ENCODE measurements around the gene NFIX. TPM values are rescaled to one million over a fixed set of nuclear protein-coding genes. Genes with fewer than 3 reads are reported as not detected.
A peak's percentile ranks its signal among the peaks of the same experiment; 100 is the strongest.

NFIX gene
- total and polyA plus RNA-seq, 7 donors, result 10.6 to 104 (median 44.1) TPM

DNA sequence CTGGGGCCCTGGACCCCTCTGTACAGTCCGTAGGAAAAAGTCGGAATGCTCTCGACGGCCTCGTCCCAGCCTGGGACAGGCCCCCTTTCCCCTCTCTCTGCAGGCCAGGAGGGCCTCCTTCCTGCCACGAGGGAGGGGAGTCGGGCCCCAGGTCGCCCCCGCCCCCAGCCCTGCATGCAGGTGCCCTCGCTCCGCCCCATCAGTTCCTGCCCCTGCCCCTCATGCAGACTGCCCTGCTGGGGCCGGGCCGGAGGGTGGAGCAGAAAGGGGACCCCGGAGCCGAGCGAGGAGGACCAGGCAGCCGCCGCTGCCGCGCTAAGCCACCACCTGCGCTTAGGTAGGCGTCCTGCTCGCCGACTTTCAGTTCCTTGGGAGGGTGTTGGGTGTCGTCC, 100.1 kb downstream of the NFIX start:
- Histone ChIP-seq H3K9me3 (no peaks in the 10 kb centered on the region), H3K4me1 (peaks cover 0 to 92% (median 84%) of the 10 kb centered on the region in 4 donors), H3K36me3 (peaks cover 0 to 19% (median 5%) of the 10 kb centered on the region in 4 donors), H3K4me3 (peak overlapping the region in 3 of 4 donors; percentile 14 to 50 (median 17)), H3K27me3 (no peaks in the 10 kb centered on the region), H3K27ac (peak overlapping the region; percentile 81 to 95 (median 86))
- WGBS, 2 donors, result 46 to 80% methylated on average over 25 of the region's 25 CpGs
- no peak for TF ChIP-seq EP300 (IDR thresholded peaks at IDR 0.05)
- TF ChIP-seq POLR2AphosphoS5 (IDR thresholded peaks at IDR 0.05), result peak in 1 of 4 donors; percentile 4
- intact Hi-C loops (cut with DNase I), result no loop called here
- DNase-seq, result no peak

GRCh38 chr19:13095934-13096927, 101.0 kb downstream of the NFIX start:
- no peaks in the 10 kb centered on the region for H3K27me3 ChIP-seq
- no peak for TF ChIP-seq POLR2AphosphoS5 (IDR thresholded peaks at IDR 0.05)
- TF ChIP-seq, protein P1, sequence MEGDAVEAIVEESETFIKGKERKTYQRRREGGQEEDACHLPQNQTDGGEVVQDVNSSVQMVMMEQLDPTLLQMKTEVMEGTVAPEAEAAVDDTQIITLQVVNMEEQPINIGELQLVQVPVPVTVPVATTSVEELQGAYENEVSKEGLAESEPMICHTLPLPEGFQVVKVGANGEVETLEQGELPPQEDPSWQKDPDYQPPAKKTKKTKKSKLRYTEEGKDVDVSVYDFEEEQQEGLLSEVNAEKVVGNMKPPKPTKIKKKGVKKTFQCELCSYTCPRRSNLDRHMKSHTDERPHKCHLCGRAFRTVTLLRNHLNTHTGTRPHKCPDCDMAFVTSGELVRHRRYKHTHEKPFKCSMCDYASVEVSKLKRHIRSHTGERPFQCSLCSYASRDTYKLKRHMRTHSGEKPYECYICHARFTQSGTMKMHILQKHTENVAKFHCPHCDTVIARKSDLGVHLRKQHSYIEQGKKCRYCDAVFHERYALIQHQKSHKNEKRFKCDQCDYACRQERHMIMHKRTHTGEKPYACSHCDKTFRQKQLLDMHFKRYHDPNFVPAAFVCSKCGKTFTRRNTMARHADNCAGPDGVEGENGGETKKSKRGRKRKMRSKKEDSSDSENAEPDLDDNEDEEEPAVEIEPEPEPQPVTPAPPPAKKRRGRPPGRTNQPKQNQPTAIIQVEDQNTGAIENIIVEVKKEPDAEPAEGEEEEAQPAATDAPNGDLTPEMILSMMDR (IDR thresholded peaks at IDR 0.05), result peak in 2 of 4 experiments; percentile 18 to 25
- no peaks in the 10 kb centered on the region for H3K9me3 ChIP-seq
- H3K27ac ChIP-seq, result peak overlapping the region; percentile 81 to 95 (median 86)
- H3K36me3 ChIP-seq, result peaks cover 0 to 15% (median 5%) of the 10 kb centered on the region in 4 donors
- intact Hi-C loops (cut with DNase I), result no loop called here
- H3K4me1 ChIP-seq, result peaks cover 0 to 90% (median 79%) of the 10 kb centered on the region in 4 donors
- peak; percentile 77 for DNase-seq
- H3K4me3 ChIP-seq, result peak overlapping the region in 3 of 4 donors; percentile 14 to 50 (median 17)
- 33 to 74% methylated on average over 44 of the region's 44 CpGs for WGBS, 2 donors

GRCh38 chr19:13097033-13097462, 101.8 kb downstream of the NFIX start:
- 22 to 74% methylated on average over 20 of the region's 20 CpGs for WGBS, 2 donors
- peak overlapping the region in 3 of 4 donors; percentile 43 to 50 (median 45) for H3K4me3 ChIP-seq
- peak overlapping the region; percentile 85 to 95 (median 87) for H3K27ac ChIP-seq
- intact Hi-C loops (cut with DNase I), result no loop called here
- peaks cover 0 to 90% (median 77%) of the 10 kb centered on the region in 4 donors for H3K4me1 ChIP-seq
- H3K9me3 ChIP-seq, result no peaks in the 10 kb centered on the region
- DNase-seq, result no peak
- H3K27me3 ChIP-seq, result no peaks in the 10 kb centered on the region
- TF ChIP-seq, protein P1 (IDR thresholded peaks at IDR 0.05), result no peak
- TF ChIP-seq POLR2AphosphoS5 (IDR thresholded peaks at IDR 0.05) (peak in 1 of 4 donors; percentile 13), EP300 (IDR thresholded peaks at IDR 0.05) (no peak)
- peaks cover 0 to 15% (median 5%) of the 10 kb centered on the region in 4 donors for H3K36me3 ChIP-seq

- Histone ChIP-seq H3K27ac (peak overlapping the region; percentile 85 to 95 (median 87)), H3K4me1 (peaks cover 0 to 90% (median 77%) of the 10 kb centered on the region in 4 donors), H3K36me3 (peaks cover 0 to 15% (median 5%) of the 10 kb centered on the region in 4 donors), H3K4me3 (peak overlapping the region; percentile 22 to 50 (median 44)), H3K9me3 (no peaks in the 10 kb centered on the region), H3K27me3 (no peaks in the 10 kb centered on the region)
- 7 to 16% methylated on average over 69 of the region's 69 CpGs for WGBS, 2 donors
- DNase-seq, result peak; percentile 87
- TF ChIP-seq EP300 (IDR thresholded peaks at IDR 0.05), result no peak
- no peak for TF ChIP-seq POLR2A (IDR thresholded peaks at IDR 0.05)
- TF ChIP-seq, protein P1 (IDR thresholded peaks at IDR 0.05), result no peak
- peak in 1 of 4 donors; percentile 16 for TF ChIP-seq POLR2AphosphoS5 (IDR thresholded peaks at IDR 0.05)
- intact Hi-C loops (cut with DNase I), result no loop called here
Observed at GRCh38 chr19:13097463-13098258, 102.4 kb downstream of the NFIX start.

Measured in sigmoid colon (tissue), 7 donors.